Effector memory CD4-positive, alpha-beta T cell (primary cell): ENCODE results near the gene MICU1.

ENCODE experiments used
- DNase-seq, 3 donors: peaks; one replicate each; pipeline ENCODE4 v3.0.0-alpha.2; 2020
- H3K27ac ChIP-seq: 2 replicates; pipeline ENCODE4 v1.7.0; 2013; ENCODE audit warnings: mild to moderate bottlenecking, low read length, moderate library complexity; ENCODE audit not compliant: insufficient read depth, poor library complexity, severe bottlenecking
- H3K27me3 ChIP-seq: replicated peaks from 2 replicates; pipeline ENCODE4 v1.7.0; 2013; ENCODE audit warnings: mild to moderate bottlenecking, low read length; ENCODE audit not compliant: insufficient read depth, control insufficient read depth, poor library complexity, severe bottlenecking
- H3K36me3 ChIP-seq: 2 replicates; pipeline ENCODE4 v1.7.0; 2013; ENCODE audit warnings: mild to moderate bottlenecking, low read length, moderate library complexity; ENCODE audit not compliant: control insufficient read depth, insufficient read depth
- H3K4me1 ChIP-seq: 2 replicates; pipeline ENCODE4 v1.7.0; 2013; ENCODE audit warnings: low read length, mild to moderate bottlenecking; ENCODE audit not compliant: control insufficient read depth, insufficient read depth, poor library complexity, severe bottlenecking
- H3K4me3 ChIP-seq: 2 replicates; pipeline ENCODE4 v1.7.0; 2013; ENCODE audit warnings: low read length, low read depth, mild to moderate bottlenecking; ENCODE audit not compliant: insufficient read depth, poor library complexity, severe bottlenecking
- H3K9me3 ChIP-seq: 2 replicates; pipeline ENCODE4 v1.7.0; 2013; ENCODE audit warnings: mild to moderate bottlenecking, low read length, moderate library complexity; ENCODE audit not compliant: control insufficient read depth

The MICU1 gene

DNA sequence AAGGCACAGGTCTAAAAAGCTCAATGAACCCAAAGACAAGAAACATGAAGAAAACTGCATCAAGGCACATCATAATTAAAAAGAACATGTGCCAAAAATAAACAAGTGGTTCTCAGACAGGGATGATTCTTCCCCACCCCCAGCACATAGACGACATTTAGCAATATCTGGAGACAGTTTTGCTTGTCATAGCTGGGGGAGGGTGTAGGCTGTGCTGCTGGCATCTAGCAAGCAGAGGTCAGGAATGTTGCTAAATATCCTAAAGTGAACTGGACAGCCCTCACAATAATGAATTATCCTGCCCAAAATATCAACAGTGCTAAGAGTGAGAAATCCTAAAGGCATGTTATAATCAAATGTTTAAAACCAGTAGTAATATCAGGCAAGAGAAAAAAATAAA, 122.6 kb downstream of the MICU1 start:
- Histone ChIP-seq H3K4me3 (no peak overlapping the region), H3K9me3 (no peaks in the 10 kb centered on the region), H3K4me1 (no peaks in the 10 kb centered on the region), H3K27me3 (no peaks in the 10 kb centered on the region), H3K27ac (no peak overlapping the region), H3K36me3 (no peaks in the 10 kb centered on the region)
- DNase-seq = no peak

DNA sequence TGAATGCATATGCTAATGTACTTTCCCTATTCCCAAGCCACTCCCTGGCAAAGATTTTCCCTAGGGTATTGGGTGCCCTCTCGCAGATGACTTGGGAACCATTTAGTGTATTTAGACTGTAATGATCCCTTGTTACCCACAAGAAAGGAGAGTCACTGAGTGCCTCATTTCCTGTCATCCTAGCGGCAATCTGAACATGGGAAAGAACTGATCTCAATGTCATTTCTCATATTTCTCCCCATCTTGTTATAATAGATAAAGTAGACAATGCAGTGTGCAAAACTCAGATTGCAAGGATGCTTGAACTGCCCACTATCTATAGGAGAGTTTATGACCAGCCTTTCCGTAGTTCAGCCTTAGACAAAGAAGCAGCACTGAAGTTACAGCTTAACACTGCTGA, 123.3 kb downstream of the MICU1 start:
- Histone ChIP-seq H3K4me1 (no peaks in the 10 kb centered on the region), H3K9me3 (no peaks in the 10 kb centered on the region), H3K36me3 (no peaks in the 10 kb centered on the region), H3K27ac (no peak overlapping the region), H3K27me3 (no peaks in the 10 kb centered on the region), H3K4me3 (no peak overlapping the region)
- no peak for DNase-seq

DNA sequence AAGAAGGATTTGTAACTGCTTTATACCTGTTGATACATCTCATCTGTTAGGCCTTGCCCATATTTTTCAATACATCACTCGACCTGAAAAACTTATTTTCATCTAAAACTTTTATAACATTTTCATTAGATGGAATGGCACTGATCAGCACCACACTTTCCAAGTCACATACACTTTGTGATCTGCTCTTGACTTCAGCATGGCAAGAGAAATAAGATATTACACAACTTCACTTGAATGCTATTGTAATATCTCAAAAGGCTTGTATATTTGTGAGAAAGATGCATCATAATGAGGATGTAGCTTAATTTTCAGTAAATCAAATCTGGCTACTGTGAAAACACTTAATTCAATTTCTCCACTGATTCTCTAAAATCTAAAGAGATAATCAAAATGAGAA, 126.2 kb downstream of the MICU1 start:
- Histone ChIP-seq H3K36me3 (no peaks in the 10 kb centered on the region), H3K27me3 (no peaks in the 10 kb centered on the region), H3K4me1 (no peaks in the 10 kb centered on the region), H3K9me3 (no peaks in the 10 kb centered on the region), H3K4me3 (no peak overlapping the region), H3K27ac (no peak overlapping the region)
- no peak for DNase-seq

DNA sequence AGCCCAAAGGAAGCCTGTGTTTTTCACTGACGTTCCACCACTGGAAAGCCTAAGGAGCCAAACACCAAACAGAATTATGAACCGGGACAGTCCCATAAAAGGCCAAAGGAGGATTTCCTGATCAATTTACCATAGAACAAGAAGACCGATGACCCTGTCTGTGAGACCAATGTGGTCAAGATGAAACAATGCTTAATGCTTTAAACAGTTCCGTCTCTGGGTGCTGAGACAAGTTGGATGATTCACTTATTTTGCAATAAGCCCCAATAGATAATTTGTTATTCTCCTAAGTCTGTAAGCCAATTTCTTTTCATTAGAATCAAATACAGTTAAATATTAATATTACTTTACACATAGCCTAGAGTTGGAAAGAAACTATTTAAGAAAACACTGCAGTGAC, 134.9 kb downstream of the MICU1 start:
- Histone ChIP-seq H3K4me1 (no peaks in the 10 kb centered on the region), H3K9me3 (no peaks in the 10 kb centered on the region), H3K36me3 (no peaks in the 10 kb centered on the region), H3K4me3 (no peak overlapping the region), H3K27me3 (no peaks in the 10 kb centered on the region), H3K27ac (no peak overlapping the region)
- no peak for DNase-seq

DNA sequence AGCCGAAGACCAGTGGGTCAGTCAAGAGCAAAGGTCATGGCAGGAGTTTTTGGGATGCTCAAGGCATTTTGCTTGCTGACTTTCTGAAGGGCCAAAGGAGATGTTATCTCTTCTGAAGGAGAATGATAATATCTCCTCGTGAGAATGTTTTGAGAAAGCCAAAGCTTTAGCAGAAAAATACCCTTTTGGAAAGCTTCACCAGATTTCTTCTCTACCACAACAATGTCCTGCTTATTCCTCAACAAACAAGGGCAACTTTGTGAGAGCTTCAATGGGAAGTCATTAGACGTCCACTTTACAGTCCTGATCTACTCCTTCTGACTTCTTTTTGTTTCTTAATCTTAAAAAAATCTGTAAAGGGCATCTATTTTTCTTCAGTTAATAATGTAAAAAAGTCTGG, 138.4 kb downstream of the MICU1 start:
- Histone ChIP-seq H3K36me3 (no peaks in the 10 kb centered on the region), H3K27ac (no peak overlapping the region), H3K27me3 (no peaks in the 10 kb centered on the region), H3K9me3 (no peaks in the 10 kb centered on the region), H3K4me1 (no peaks in the 10 kb centered on the region), H3K4me3 (no peak overlapping the region)
- no peak for DNase-seq

DNA sequence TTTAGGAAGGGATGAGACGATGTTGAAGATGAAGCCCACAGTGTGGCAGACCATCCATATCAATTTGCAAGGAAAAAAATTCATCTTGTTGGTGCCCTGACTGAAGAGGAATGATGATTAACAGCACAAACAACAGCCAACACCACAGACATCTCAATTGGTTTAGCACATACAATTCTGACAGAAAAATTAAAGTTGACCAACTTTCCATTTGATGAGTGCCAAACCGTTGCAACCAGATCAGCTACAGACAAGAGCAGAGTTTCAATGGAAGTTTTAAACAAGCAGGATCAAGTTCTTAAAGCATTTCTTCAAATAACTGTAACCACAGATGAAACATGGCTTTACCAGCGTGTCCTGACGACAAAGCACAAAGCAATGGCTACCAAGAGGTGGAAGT, 138.8 kb downstream of the MICU1 start:
- Histone ChIP-seq H3K27me3 (no peaks in the 10 kb centered on the region), H3K36me3 (no peaks in the 10 kb centered on the region), H3K4me3 (no peak overlapping the region), H3K9me3 (no peaks in the 10 kb centered on the region), H3K4me1 (no peaks in the 10 kb centered on the region), H3K27ac (no peak overlapping the region)
- no peak for DNase-seq

DNA sequence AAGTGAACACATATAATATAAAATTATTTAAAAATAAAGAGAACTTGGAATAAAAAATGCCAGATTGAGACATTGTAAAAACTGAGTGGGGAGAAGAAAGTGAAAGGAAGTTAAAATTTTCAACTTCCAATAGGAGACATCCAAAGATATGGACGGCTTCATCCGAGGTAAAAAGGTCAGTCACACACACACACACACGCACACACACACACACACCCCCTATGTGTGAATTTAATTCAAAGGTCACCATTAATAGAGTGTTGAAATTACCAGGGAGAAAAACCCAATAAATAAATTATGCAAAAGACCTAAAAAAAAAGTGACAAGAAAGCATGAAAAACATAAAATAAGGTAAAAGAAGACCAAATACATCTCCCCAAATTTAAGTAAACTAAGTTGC, 140.2 kb downstream of the MICU1 start:
- H3K4me3 ChIP-seq = no peak overlapping the region
- DNase-seq = no peak
- H3K36me3 ChIP-seq = no peaks in the 10 kb centered on the region
- no peaks in the 10 kb centered on the region for H3K9me3 ChIP-seq
- no peaks in the 10 kb centered on the region for H3K4me1 ChIP-seq
- no peak overlapping the region for H3K27ac ChIP-seq
- H3K27me3 ChIP-seq = no peaks in the 10 kb centered on the region

DNA sequence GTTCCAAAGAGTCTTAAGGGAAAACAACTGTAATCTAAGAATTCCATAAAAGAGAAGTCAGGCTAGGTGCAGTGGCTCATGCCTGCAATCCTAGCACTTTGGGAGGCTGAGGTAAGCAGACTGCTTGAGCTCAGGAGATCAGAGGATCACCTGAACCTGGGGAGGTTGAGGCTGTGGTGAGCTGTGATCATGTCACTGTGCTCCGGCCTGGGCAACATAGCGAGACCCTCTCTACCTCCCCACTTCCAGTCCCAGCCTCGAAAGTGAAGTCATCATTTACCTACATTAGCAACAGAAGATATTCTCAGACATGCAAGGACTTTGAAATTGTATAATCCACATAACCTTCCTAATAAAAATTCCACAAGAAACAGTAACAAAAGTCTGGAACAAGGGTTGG, 141.4 kb downstream of the MICU1 start:
- no peaks in the 10 kb centered on the region for H3K27me3 ChIP-seq
- H3K36me3 ChIP-seq = no peaks in the 10 kb centered on the region
- H3K4me1 ChIP-seq = no peaks in the 10 kb centered on the region
- no peak for DNase-seq
- H3K27ac ChIP-seq = no peak overlapping the region
- no peak overlapping the region for H3K4me3 ChIP-seq
- no peaks in the 10 kb centered on the region for H3K9me3 ChIP-seq

DNA sequence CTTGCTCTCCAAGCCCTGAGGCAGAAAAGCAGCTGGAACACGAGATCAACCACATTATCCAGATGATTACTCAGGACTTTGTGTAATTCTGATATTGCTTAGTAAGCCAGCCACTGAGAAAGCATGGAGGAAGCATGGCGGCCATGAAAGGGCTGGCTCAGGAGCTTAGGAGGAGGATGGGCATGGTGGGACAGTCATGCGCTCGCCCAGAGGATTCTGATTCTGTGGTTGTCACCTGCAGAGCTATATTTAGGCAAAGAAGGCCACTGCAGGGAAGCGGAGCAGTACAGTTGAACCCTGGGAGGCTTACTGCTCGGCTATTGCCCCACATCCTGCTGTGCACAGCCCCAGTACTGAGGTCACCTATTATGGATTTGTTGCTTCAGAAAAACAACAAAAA, 142.4 kb downstream of the MICU1 start:
- no peak overlapping the region for H3K27ac ChIP-seq

DNA sequence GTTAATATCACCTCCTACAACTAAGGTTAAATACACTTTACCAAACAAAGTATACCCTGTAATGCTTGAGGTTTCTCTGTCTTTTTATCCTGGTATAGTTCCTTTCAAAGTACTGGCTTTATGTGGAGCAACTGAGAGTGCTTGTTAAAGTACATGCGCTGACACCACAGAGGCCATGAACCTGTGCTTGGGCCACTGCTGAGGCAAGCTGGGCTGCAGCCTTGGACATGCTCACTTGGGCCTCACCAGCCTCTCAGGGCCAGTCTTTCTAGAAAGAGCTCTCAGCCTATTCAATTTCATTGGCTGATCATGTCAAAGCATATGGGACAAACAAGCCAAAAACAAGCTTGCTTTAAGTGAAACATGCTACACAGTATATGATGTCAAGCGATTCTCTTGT, 145.0 kb downstream of the MICU1 start:
- H3K4me3 ChIP-seq = no peak overlapping the region
- DNase-seq = no peak
- peaks cover 7% of the 10 kb centered on the region for H3K36me3 ChIP-seq
- no peaks in the 10 kb centered on the region for H3K9me3 ChIP-seq
- H3K27ac ChIP-seq = no peak overlapping the region
- H3K4me1 ChIP-seq = no peaks in the 10 kb centered on the region
- H3K27me3 ChIP-seq = no peaks in the 10 kb centered on the region

More for the DNA sequence above, 142.4 kb downstream of the MICU1 start:
- no peaks in the 10 kb centered on the region for H3K4me1 ChIP-seq
- H3K36me3 ChIP-seq = no peaks in the 10 kb centered on the region
- H3K27me3 ChIP-seq = no peaks in the 10 kb centered on the region
- H3K4me3 ChIP-seq = no peak overlapping the region
- no peak for DNase-seq
- no peaks in the 10 kb centered on the region for H3K9me3 ChIP-seq

DNA sequence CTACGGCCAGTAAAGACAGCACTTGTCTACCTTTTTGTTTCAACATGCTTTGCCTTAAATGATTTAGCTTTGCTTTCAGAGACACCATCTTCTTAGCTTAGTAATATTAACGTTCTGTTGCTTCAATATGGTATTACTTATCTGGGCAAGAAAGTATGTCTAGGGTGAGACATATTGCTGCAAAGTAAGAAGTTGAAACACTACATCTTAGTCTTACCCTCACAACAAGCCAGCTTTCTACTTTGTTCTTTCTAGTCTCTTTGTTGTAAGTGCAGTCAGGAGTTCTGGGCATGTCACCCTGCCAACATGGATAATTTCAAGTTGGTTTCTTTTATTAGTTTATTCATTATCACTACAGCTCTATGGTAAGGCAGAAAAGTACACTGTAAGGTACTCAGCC, 148.4 kb downstream of the MICU1 start:
- no peak overlapping the region for H3K27ac ChIP-seq

More for the DNA sequence above, 148.4 kb downstream of the MICU1 start:
- DNase-seq = no peak
- no peaks in the 10 kb centered on the region for H3K27me3 ChIP-seq
- no peak overlapping the region for H3K4me3 ChIP-seq
- H3K4me1 ChIP-seq = no peaks in the 10 kb centered on the region
- no peaks in the 10 kb centered on the region for H3K9me3 ChIP-seq
- peaks cover 18% of the 10 kb centered on the region for H3K36me3 ChIP-seq
